HL-60 (cell line): ENCODE measurements around the gene USP21.
A peak's percentile ranks its signal among the peaks of the same experiment; 100 is the strongest.

Experiments
- DNase-seq, 2 experiments: peaks; one replicate each; pipeline ENCODE4 v3.0.0-alpha.2; 2010 to 2020; ENCODE audit warnings: low read depth in 1 of 2, low spot score in 1 of 2
- H3K27ac ChIP-seq: fragments of 250-450 bp; sonication (Bioruptor Pico); replicated peaks from 2 replicates; pipeline ENCODE4 v1.5.1; 2020; ENCODE audit warnings: mild to moderate bottlenecking, moderate library complexity
- H3K27me3 ChIP-seq: fragments of 250-450 bp; sonication (Bioruptor Pico); 2 replicates; pipeline ENCODE4 v1.5.1; 2021; ENCODE audit warnings: mild to moderate bottlenecking, moderate library complexity; ENCODE audit not compliant: insufficient read depth, poor library complexity, severe bottlenecking
- H3K4me3 ChIP-seq: replicated peaks from 2 replicates; pipeline ENCODE4 v1.5.1; 2011; ENCODE audit warnings: mild to moderate bottlenecking, control low read depth, low read length; ENCODE audit not compliant: insufficient read depth
- GABPA ChIP-seq: IDR thresholded peaks from 2 replicates; pipeline ENCODE4 v1.6.1; 2012; ENCODE audit warnings: low read depth
- POLR2AphosphoS5 ChIP-seq: IDR thresholded peaks from 2 replicates; pipeline ENCODE4 v1.6.1; 2012; ENCODE audit warnings: low read depth
- SPI1 ChIP-seq: IDR thresholded peaks from 2 replicates; pipeline ENCODE4 v1.6.1; 2012; ENCODE audit warnings: low read depth, mild to moderate bottlenecking, borderline replicate concordance
- TF ChIP-seq, protein P1 (sequence below): IDR thresholded peaks from one replicate; pipeline ENCODE4 v1.5.1; 2011; ENCODE audit warnings: low read length, control low read depth, inconsistent platforms; ENCODE audit not compliant: insufficient read depth
- TF ChIP-seq, protein P2 (sequence below): IDR thresholded peaks from 2 replicates; pipeline ENCODE4 v1.6.1; 2012; ENCODE audit warnings: low read depth; ENCODE audit not compliant: insufficient replicate concordance

Gene USP21

DNA sequence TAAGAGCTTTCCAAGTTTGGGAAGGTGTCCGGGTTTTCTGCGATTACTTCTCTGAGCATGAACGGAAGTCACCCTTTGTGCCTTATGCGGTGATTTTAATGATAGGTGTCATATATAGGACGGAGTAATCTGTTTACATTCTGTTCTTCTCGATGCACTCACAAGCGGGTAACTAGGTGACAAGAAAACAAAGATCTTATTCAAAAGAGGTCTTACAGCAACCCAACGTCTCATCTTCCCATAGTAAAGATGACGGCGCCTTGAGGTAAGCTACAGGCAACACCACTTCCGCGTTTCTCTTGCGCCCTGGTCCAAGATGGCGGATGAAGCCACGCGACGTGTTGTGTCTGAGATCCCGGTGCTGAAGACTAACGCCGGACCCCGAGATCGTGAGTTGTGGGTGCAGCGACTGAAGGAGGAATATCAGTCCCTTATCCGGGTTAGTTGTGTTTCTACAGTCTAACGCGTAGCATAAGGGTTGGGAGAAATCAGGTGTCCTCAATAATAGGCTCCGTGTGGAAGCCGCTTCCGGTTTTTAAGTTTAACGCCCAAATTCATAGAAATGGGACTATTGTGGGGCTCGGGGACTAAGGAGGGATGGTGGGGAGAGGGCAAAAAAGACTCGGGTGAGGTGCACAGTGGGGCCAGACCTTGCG lies 5.5 kb upstream of the USP21 start, which contains the start of gene UFC1:
UFC1 (plus strand) TSS at position 297 of the 656 bp plus-strand sequence; CDS start at position 317, 20 bp downstream.
- peak; percentile 77 to 88 for DNase-seq
- H3K27me3 ChIP-seq, result no peaks in the 10 kb centered on the region
- peak within 1 kb of the TSS; percentile 99 for H3K27ac ChIP-seq
- TF ChIP-seq POLR2AphosphoS5, result peak; percentile 96
- TF ChIP-seq, protein P1, sequence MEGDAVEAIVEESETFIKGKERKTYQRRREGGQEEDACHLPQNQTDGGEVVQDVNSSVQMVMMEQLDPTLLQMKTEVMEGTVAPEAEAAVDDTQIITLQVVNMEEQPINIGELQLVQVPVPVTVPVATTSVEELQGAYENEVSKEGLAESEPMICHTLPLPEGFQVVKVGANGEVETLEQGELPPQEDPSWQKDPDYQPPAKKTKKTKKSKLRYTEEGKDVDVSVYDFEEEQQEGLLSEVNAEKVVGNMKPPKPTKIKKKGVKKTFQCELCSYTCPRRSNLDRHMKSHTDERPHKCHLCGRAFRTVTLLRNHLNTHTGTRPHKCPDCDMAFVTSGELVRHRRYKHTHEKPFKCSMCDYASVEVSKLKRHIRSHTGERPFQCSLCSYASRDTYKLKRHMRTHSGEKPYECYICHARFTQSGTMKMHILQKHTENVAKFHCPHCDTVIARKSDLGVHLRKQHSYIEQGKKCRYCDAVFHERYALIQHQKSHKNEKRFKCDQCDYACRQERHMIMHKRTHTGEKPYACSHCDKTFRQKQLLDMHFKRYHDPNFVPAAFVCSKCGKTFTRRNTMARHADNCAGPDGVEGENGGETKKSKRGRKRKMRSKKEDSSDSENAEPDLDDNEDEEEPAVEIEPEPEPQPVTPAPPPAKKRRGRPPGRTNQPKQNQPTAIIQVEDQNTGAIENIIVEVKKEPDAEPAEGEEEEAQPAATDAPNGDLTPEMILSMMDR, result no peak
- peak; percentile 97 for TF ChIP-seq GABPA
- peak; percentile 86 for TF ChIP-seq SPI1
- TF ChIP-seq, protein P2, sequence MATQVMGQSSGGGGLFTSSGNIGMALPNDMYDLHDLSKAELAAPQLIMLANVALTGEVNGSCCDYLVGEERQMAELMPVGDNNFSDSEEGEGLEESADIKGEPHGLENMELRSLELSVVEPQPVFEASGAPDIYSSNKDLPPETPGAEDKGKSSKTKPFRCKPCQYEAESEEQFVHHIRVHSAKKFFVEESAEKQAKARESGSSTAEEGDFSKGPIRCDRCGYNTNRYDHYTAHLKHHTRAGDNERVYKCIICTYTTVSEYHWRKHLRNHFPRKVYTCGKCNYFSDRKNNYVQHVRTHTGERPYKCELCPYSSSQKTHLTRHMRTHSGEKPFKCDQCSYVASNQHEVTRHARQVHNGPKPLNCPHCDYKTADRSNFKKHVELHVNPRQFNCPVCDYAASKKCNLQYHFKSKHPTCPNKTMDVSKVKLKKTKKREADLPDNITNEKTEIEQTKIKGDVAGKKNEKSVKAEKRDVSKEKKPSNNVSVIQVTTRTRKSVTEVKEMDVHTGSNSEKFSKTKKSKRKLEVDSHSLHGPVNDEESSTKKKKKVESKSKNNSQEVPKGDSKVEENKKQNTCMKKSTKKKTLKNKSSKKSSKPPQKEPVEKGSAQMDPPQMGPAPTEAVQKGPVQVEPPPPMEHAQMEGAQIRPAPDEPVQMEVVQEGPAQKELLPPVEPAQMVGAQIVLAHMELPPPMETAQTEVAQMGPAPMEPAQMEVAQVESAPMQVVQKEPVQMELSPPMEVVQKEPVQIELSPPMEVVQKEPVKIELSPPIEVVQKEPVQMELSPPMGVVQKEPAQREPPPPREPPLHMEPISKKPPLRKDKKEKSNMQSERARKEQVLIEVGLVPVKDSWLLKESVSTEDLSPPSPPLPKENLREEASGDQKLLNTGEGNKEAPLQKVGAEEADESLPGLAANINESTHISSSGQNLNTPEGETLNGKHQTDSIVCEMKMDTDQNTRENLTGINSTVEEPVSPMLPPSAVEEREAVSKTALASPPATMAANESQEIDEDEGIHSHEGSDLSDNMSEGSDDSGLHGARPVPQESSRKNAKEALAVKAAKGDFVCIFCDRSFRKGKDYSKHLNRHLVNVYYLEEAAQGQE, result peak; percentile 82
- H3K4me3 ChIP-seq, result peak within 1 kb of the TSS; percentile 87

DNA sequence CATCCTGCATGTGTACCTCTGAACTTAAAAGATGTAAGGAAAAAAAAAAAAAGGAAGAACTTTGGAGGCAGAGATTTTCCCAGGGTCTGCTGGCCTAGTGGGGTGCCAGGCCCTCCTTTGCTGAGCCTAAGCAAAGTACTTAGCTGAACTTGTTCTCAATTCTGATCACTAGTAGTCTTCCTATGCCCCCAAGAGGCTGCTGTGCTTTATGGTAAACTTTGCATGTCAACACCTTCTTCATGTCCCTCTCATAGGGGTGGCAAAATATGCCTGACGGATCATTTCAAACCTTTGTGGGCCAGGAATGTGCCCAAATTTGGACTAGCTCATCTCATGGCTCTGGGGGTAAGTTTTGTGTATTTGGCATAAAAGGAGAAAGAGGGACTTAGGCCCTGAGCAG lies 1.4 kb upstream of the USP21 start:
- Histone ChIP-seq H3K27me3 (no peaks in the 10 kb centered on the region), H3K27ac (no peak overlapping the region), H3K4me3 (no peak overlapping the region)
- no peak for DNase-seq
- TF ChIP-seq GABPA (no peak), SPI1 (no peak), POLR2AphosphoS5 (no peak)
- TF ChIP-seq, protein P2, result no peak
- TF ChIP-seq, protein P1, result no peak

DNA sequence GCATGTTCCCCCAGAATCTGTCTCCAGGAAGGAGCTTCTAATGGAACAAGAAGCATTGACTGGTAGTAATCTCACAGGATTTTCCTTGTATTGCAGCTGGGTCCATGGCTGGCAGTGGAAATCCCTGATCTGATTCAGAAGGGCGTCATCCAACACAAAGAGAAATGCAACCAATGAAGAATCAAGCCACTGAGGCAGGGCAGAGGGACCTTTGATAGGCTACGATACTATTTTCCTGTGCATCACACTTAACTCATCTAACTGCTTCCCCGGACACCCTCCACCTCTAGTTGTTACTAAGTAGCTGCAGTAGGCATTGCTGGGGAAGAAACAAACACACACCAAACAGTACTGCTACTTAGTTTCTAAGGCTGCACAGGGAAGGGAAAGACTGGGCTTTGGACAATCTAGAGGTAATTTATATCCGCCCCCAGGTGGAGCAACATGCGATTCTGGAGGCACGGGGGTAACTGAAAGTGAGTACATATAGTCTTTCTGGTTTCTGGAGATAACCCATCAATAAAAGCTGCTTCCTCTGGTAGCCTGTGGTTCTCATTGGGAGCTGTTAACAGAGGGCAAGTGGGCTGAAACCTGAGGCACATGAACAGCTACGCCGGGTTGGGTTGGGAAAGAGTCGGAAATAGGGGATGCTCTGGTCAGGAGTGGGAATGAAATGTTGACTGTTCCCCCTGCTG lies 837 bp upstream of the USP21 start:
- peak overlapping the region; percentile 90 for H3K27ac ChIP-seq
- TF ChIP-seq, protein P1, result no peak
- TF ChIP-seq POLR2AphosphoS5, result no peak
- TF ChIP-seq, protein P2, result no peak
- no peak for TF ChIP-seq GABPA
- TF ChIP-seq SPI1, result no peak
- no peak for DNase-seq

More for the DNA sequence above, 837 bp upstream of the USP21 start:
- no peak overlapping the region for H3K4me3 ChIP-seq
- no peaks in the 10 kb centered on the region for H3K27me3 ChIP-seq
